GM13977 (cell line): Measurements from ENCODE around the gene SBF1.

Experiments used
- DNase-seq: peaks from one replicate; pipeline ENCODE4 v3.0.0; 2012; ENCODE audit warnings: low spot score
- CTCF ChIP-seq: IDR thresholded peaks from 2 replicates; pipeline ENCODE4 v1.5.1; 2012; ENCODE audit warnings: mild to moderate bottlenecking, control low read depth; ENCODE audit not compliant: insufficient read depth; ENCODE audit errors: extremely low read depth, missing control alignments
- in situ Hi-C: fragments of 300-500 bp; cut with MboI; formaldehyde crosslinking; loops from one replicate; pipeline ENCODE4 v1.12.0; 2022; ENCODE audit warnings: low sequenced_read_pairs, low pct_unique_long_range_greater_than_20kb, mixed read lengths, inconsistent platforms; ENCODE audit not compliant: unreplicated experiment

SBF1 gene

DNA sequence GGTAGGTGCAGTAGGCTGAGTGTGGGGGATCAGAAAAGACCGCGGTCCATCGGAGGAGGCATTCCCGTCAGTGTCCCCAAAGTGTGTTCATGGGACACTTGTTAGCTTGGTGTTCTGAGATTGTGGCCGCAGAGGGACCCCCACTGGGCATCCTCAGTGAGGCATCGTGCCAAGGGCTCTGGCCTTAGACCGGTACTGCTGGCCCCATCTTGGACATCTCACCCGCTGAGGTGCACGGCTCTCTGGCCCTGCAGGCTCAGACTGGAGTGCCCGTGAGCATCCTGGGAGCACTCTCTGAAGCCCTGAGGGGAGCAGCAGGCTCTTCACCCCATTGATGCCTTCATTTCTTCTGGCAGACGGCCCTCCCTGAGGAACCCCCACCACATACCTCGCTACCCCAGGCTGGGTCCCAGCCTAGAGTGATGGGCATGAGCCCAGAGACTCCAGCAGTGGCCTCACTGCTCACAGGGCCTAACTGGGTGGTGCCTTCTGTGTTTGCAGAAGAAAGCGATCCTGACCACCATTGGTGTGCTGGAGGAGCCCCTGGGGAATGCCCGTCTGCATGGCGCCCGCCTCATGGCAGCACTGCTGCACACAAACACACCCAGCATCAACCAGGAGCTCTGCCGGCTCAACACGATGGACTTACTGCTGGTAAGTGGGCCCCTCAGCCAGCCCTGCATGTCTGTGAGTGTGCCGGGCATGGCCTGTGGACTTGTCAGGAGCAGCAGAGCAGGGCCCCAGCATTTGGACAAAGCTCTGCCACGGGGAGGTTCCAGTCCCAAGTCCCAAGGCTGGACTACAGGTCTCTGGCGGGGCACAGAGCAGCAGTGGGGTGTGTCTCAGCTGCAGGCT lies 51.6 kb downstream of the SBF1 start:
- no peak for TF ChIP-seq CTCF
- in situ Hi-C loops = no loop called here
- no peak for DNase-seq

DNA sequence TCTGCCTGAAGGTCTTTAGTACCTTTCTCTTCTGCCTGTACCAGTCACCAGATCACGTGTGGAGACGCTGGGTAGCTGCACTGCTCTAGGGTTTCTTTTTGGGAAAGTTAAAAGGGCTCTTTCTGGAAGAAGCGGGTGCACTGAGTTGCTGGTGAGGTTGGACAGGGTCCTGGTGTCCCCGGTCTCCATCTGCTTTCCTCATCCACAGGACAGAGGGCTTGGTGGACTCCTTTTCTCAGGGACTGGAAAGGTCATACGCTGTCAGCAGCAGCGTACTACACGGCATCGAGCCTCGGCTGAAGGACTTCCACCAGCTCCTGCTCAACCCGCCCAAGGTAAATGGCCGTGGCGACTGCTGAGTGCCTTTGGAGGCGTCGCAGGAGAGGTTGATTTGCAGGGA lies 52.8 kb downstream of the SBF1 start:
- in situ Hi-C loops = no loop called here
- no peak for TF ChIP-seq CTCF
- no peak for DNase-seq

DNA sequence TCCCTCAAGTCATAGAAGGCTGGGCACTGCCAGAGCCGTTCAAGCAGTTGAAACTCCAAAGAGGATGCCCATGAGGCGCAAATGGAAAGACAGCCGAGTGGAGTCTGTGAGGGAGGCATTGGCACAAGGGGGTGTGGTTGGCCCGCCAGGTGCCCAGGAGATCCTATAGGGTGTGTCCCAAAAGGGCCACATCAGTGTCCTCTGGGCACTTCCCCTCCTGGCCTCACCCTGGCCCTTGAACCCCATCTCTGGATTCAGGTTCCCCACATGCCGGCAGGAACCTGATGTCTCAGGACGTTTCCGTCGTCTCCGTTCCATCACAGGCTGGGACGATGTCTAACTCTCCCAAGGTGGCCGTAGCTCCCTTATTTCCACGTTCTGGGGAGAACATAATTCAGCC lies 54.3 kb downstream of the SBF1 start:
- TF ChIP-seq CTCF = no peak
- no peak for DNase-seq
- in situ Hi-C loops = no loop called here

GRCh38 chr22:50420015-50420414 lies 54.8 kb downstream of the SBF1 start:
- in situ Hi-C loops = no loop called here
- TF ChIP-seq CTCF = no peak
- DNase-seq = no peak

DNA sequence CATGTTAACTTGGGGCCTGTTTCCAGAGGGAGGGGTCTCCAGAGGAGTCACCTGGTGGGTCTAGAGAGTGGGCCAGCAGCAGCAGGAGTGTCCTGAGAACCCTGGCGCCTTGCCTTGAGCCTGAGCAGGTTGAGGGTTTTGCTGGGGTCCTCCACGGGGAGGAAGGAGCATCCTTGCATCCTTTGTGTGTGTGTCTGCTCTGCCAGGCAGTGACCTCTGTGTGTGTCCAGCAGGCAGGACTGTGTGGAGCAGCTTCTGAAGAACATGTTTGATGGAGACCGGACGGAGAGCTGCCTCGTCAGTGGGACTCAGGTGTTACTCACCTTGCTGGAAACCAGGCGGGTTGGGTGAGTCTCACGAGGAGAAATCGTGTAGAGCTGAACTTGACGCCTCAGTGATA lies 55.7 kb downstream of the SBF1 start:
- in situ Hi-C loops = no loop called here
- no peak for TF ChIP-seq CTCF
- DNase-seq = no peak

DNA sequence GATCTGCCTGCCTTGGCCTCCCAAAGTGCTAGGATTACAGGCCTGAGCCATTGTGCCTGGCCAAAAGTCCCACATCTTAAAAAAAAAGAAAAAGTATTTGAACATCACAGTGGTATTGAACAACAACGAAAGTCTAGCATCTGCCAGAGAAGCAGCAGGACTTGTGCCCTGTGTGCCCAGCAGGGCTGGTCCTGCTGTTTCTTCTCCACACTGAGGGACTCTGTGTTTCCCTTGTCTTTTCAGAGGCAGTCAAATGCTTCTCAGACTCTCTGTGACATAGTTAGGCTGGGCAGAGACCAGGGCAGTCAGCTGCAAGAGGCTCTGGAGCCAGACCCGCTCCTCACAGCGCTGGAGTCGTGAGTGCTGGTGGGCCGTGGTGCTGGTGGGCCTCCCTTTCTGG lies 56.2 kb downstream of the SBF1 start:
- in situ Hi-C loops = no loop called here
- no peak for TF ChIP-seq CTCF
- DNase-seq = no peak
